G401.6 (cell line): ENCODE results near the gene MPP4.

Experiments used
- FAIRE-seq: peaks from 2 replicates; lab custom pipeline; 2012; peaks lifted over from hg19 to GRCh38; lab: Jason Lieb, UNC

The MPP4 gene

GRCh38 chr2:201622306-201622970, 76.0 kb downstream of the MPP4 start:
- FAIRE-seq = no peak

- FAIRE-seq = no peak
Observed at GRCh38 chr2:201621293-201621999, 77.0 kb downstream of the MPP4 start.

- no peak for FAIRE-seq
Observed at GRCh38 chr2:201618744-201619662, 79.4 kb downstream of the MPP4 start.

GRCh38 chr2:201608021-201608420, 90.4 kb downstream of the MPP4 start:
- FAIRE-seq = no peak

GRCh38 chr2:201607568-201607967, 90.9 kb downstream of the MPP4 start:
- no peak for FAIRE-seq

GRCh38 chr2:201600906-201601305, 97.5 kb downstream of the MPP4 start:
- FAIRE-seq = no peak

- no peak for FAIRE-seq
Observed at GRCh38 chr2:201597397-201597796, 101.0 kb downstream of the MPP4 start.
